Mesenchymal stem cell (in vitro differentiated cells and primary cell): Measurements from ENCODE around the gene RNH1.
A peak's percentile ranks its signal among the peaks of the same experiment; 100 is the strongest.

Experiments used
- DNase-seq: peaks from one replicate; pipeline ENCODE4 v3.0.0-alpha.2; 2013
- H2AFZ ChIP-seq: one replicate; pipeline ENCODE4 v1.6.1; 2013; ENCODE audit warnings: low read depth, mild to moderate bottlenecking, control low read depth, inconsistent platforms, low read length, moderate library complexity
- H2AK5ac ChIP-seq: 2 replicates; pipeline ENCODE4 v1.6.1; 2013; ENCODE audit warnings: low read length, moderate library complexity, mild to moderate bottlenecking, inconsistent platforms; ENCODE audit not compliant: severe bottlenecking
- H2BK120ac ChIP-seq: one replicate; pipeline ENCODE4 v1.6.1; 2013; ENCODE audit warnings: low read depth, mild to moderate bottlenecking, inconsistent platforms, low read length, moderate library complexity
- H2BK12ac ChIP-seq, 2 experiments: one replicate each; pipeline ENCODE4 v1.6.1; 2013; ENCODE audit warnings: inconsistent platforms in 2 of 2, low read length in 2 of 2, mild to moderate bottlenecking in 2 of 2, moderate library complexity in 2 of 2, control low read depth in 1 of 2
- H2BK15ac ChIP-seq: one replicate; pipeline ENCODE4 v1.6.1; 2013; ENCODE audit warnings: mild to moderate bottlenecking, low read depth, inconsistent platforms; ENCODE audit not compliant: poor library complexity, severe bottlenecking
- H2BK5ac ChIP-seq: 2 replicates; pipeline ENCODE4 v1.6.1; 2013; ENCODE audit warnings: low read depth, mild to moderate bottlenecking, low read length, control low read depth, inconsistent platforms; ENCODE audit not compliant: poor library complexity, severe bottlenecking
- H3K14ac ChIP-seq, 2 experiments: one replicate each; pipeline ENCODE4 v1.6.1; 2013; ENCODE audit warnings: inconsistent platforms in 2 of 2, low read length in 2 of 2, control low read depth in 1 of 2, mild to moderate bottlenecking in 1 of 2, moderate library complexity in 1 of 2
- H3K18ac ChIP-seq, 2 experiments: one replicate each; pipeline ENCODE4 v1.6.1; 2013; ENCODE audit warnings: inconsistent platforms in 2 of 2, low read length in 2 of 2, control low read depth in 1 of 2, low read depth in 1 of 2, mild to moderate bottlenecking in 1 of 2
- H3K23ac ChIP-seq, 2 experiments: one replicate each; pipeline ENCODE4 v1.6.1; 2013; ENCODE audit warnings: inconsistent platforms in 2 of 2, low read length in 2 of 2, mild to moderate bottlenecking in 2 of 2, moderate library complexity in 2 of 2, control low read depth in 1 of 2
- H3K27ac ChIP-seq: 2 replicates; pipeline ENCODE4 v1.5.1; 2013; ENCODE audit warnings: mild to moderate bottlenecking, moderate library complexity, low read length, control low read depth, inconsistent platforms; ENCODE audit not compliant: poor library complexity, severe bottlenecking
- H3K27me3 ChIP-seq, 2 experiments: 2 replicates each; pipeline versions ENCODE4 v1.6.1 to v1.7.0; 2013; ENCODE audit warnings: low read length in 2 of 2, mild to moderate bottlenecking in 2 of 2, moderate library complexity in 2 of 2, control low read depth in 1 of 2, inconsistent platforms in 1 of 2; ENCODE audit not compliant: control insufficient read depth in 1 of 2, insufficient read depth in 1 of 2
- H3K36me3 ChIP-seq, 2 experiments: 2 replicates each; pipeline versions ENCODE4 v1.6.1 to v1.7.0; 2013; ENCODE audit warnings: low read length in 2 of 2, control low read depth in 1 of 2, inconsistent platforms in 1 of 2, low read depth in 1 of 2, mild to moderate bottlenecking in 1 of 2; ENCODE audit not compliant: insufficient read depth in 2 of 2, control insufficient read depth in 1 of 2
- H3K4ac ChIP-seq, 2 experiments: one replicate each; pipeline ENCODE4 v1.6.1; 2013; ENCODE audit warnings: inconsistent platforms in 2 of 2, low read length in 2 of 2, mild to moderate bottlenecking in 2 of 2, moderate library complexity in 2 of 2, control low read depth in 1 of 2, low read depth in 1 of 2
- H3K4me1 ChIP-seq: 2 replicates; pipeline ENCODE4 v1.6.1; 2013; ENCODE audit warnings: low read depth, low read length, control low read depth; ENCODE audit not compliant: control insufficient read depth, insufficient read depth
- H3K4me2 ChIP-seq: 2 replicates; pipeline ENCODE4 v1.6.1; 2013; ENCODE audit warnings: low read length, mild to moderate bottlenecking, inconsistent platforms; ENCODE audit not compliant: poor library complexity, severe bottlenecking
- H3K4me3 ChIP-seq, 2 experiments: 2 replicates each; pipeline versions ENCODE4 v1.5.1 to v1.7.0; 2013; ENCODE audit warnings: low read length in 2 of 2, mild to moderate bottlenecking in 2 of 2, control low read depth in 1 of 2, low read depth in 1 of 2; ENCODE audit not compliant: insufficient read depth in 1 of 2
- H3K79me1 ChIP-seq: replicated peaks from 2 replicates; pipeline ENCODE4 v1.6.1; 2013; ENCODE audit warnings: mild to moderate bottlenecking, control low read depth, low read length, inconsistent platforms; ENCODE audit not compliant: poor library complexity, severe bottlenecking
- H3K9ac ChIP-seq: 2 replicates; pipeline ENCODE4 v1.7.0; 2013; ENCODE audit warnings: mild to moderate bottlenecking, low read length, moderate library complexity
- H3K9me3 ChIP-seq: 2 replicates; pipeline ENCODE4 v1.7.0; 2013; ENCODE audit warnings: mild to moderate bottlenecking, low read length; ENCODE audit not compliant: control insufficient read depth
- H4K8ac ChIP-seq: one replicate; pipeline ENCODE4 v1.6.1; 2013; ENCODE audit warnings: inconsistent platforms, mild to moderate bottlenecking, low read length, moderate library complexity
- H4K91ac ChIP-seq: one replicate; pipeline ENCODE4 v1.6.1; 2013; ENCODE audit warnings: mild to moderate bottlenecking, low read length, inconsistent platforms
- WGBS: methylation state at CpG from one replicate; pipeline ENCODE4 v1.1.7; 2013; ENCODE audit warnings: mixed read lengths; 5-methylcytosine and 5-hydroxymethylcytosine counted together

RNH1 gene

GRCh38 chr11:488062-488461, 19.0 kb downstream of the RNH1 start:
- H3K27ac ChIP-seq: no peak overlapping the region
- no peak overlapping the region for H3K4me2 ChIP-seq
- no peak overlapping the region for H2BK5ac ChIP-seq
- H3K9me3 ChIP-seq: no peaks in the 10 kb centered on the region
- no peak overlapping the region for H3K18ac ChIP-seq
- H3K4ac ChIP-seq: no peak overlapping the region
- no peak overlapping the region for H2AFZ ChIP-seq
- H2BK12ac ChIP-seq: no peak overlapping the region
- H3K14ac ChIP-seq: no peak overlapping the region
- no peaks in the 10 kb centered on the region for H3K27me3 ChIP-seq
- no peak for DNase-seq
- H3K4me1 ChIP-seq: peaks cover 18% of the 10 kb centered on the region
- H2BK15ac ChIP-seq: no peak overlapping the region
- H2BK120ac ChIP-seq: no peak overlapping the region
- H4K8ac ChIP-seq: no peak overlapping the region
- peaks cover 19 to 71% of the 10 kb centered on the region in 2 experiments for H3K36me3 ChIP-seq
- H3K79me1 ChIP-seq: peaks cover 29% of the 10 kb centered on the region
- H2AK5ac ChIP-seq: no peak overlapping the region
- no peak overlapping the region for H4K91ac ChIP-seq
- WGBS: 97% methylated on average over 25 of the region's 25 CpGs
- no peak overlapping the region for H3K4me3 ChIP-seq
- H3K9ac ChIP-seq: no peak overlapping the region
- H3K23ac ChIP-seq: no peak overlapping the region

- H2BK12ac ChIP-seq: no peak overlapping the region
- no peak overlapping the region for H2BK15ac ChIP-seq
- peaks cover 15 to 67% of the 10 kb centered on the region in 2 experiments for H3K36me3 ChIP-seq
- no peak overlapping the region for H2BK5ac ChIP-seq
- no peak overlapping the region for H3K9ac ChIP-seq
- WGBS: 97% methylated on average over 22 of the region's 22 CpGs
- H4K91ac ChIP-seq: no peak overlapping the region
- H3K18ac ChIP-seq: no peak overlapping the region
- no peak overlapping the region for H3K23ac ChIP-seq
- H3K14ac ChIP-seq: no peak overlapping the region
- no peaks in the 10 kb centered on the region for H3K27me3 ChIP-seq
- no peak overlapping the region for H3K4me3 ChIP-seq
- H3K4ac ChIP-seq: no peak overlapping the region
- H3K4me1 ChIP-seq: peaks cover 13% of the 10 kb centered on the region
- H2BK120ac ChIP-seq: no peak overlapping the region
- no peak overlapping the region for H4K8ac ChIP-seq
- peaks cover 29% of the 10 kb centered on the region for H3K79me1 ChIP-seq
- no peak overlapping the region for H3K4me2 ChIP-seq
- no peaks in the 10 kb centered on the region for H3K9me3 ChIP-seq
- H2AK5ac ChIP-seq: no peak overlapping the region
- DNase-seq: no peak
- H3K27ac ChIP-seq: no peak overlapping the region
- no peak overlapping the region for H2AFZ ChIP-seq
Measured at GRCh38 chr11:487571-488021, 19.4 kb downstream of the RNH1 start.

GRCh38 chr11:486189-486588, 20.9 kb downstream of the RNH1 start:
- H3K14ac ChIP-seq: no peak overlapping the region
- H2BK15ac ChIP-seq: no peak overlapping the region
- no peaks in the 10 kb centered on the region for H3K9me3 ChIP-seq
- H3K23ac ChIP-seq: no peak overlapping the region
- H3K79me1 ChIP-seq: peaks cover 29% of the 10 kb centered on the region
- no peaks in the 10 kb centered on the region for H3K27me3 ChIP-seq
- H3K27ac ChIP-seq: no peak overlapping the region
- no peak overlapping the region for H2BK12ac ChIP-seq
- no peak overlapping the region for H3K4ac ChIP-seq
- no peak overlapping the region for H3K18ac ChIP-seq
- no peak overlapping the region for H2AK5ac ChIP-seq
- no peak overlapping the region for H4K8ac ChIP-seq
- no peak overlapping the region for H2BK5ac ChIP-seq
- no peak overlapping the region for H3K4me2 ChIP-seq
- H2AFZ ChIP-seq: no peak overlapping the region
- WGBS: 98% methylated on average over 23 of the region's 23 CpGs
- H3K4me1 ChIP-seq: peaks cover 11% of the 10 kb centered on the region
- H3K36me3 ChIP-seq: peaks cover 15 to 63% of the 10 kb centered on the region in 2 experiments
- no peak overlapping the region for H3K4me3 ChIP-seq
- no peak for DNase-seq
- H4K91ac ChIP-seq: no peak overlapping the region
- no peak overlapping the region for H3K9ac ChIP-seq
- no peak overlapping the region for H2BK120ac ChIP-seq

GRCh38 chr11:484616-485015, 22.4 kb downstream of the RNH1 start:
- Histone ChIP-seq H3K9ac (no peak overlapping the region), H3K4me1 (peaks cover 11% of the 10 kb centered on the region), H3K14ac (no peak overlapping the region), H3K36me3 (peaks cover 4 to 47% of the 10 kb centered on the region in 2 experiments), H4K91ac (peak overlapping the region; percentile 73), H2BK15ac (no peak overlapping the region), H3K9me3 (no peaks in the 10 kb centered on the region), H3K27me3 (no peaks in the 10 kb centered on the region), H2AFZ (no peak overlapping the region), H2BK12ac (no peak overlapping the region), H2AK5ac (no peak overlapping the region), H3K27ac (no peak overlapping the region), H3K23ac (no peak overlapping the region), H3K4ac (no peak overlapping the region), H3K79me1 (peaks cover 28% of the 10 kb centered on the region), H3K4me2 (no peak overlapping the region), H3K4me3 (peak overlapping the region in 1 of 2 experiments; percentile 3), H3K18ac (no peak overlapping the region), H2BK5ac (no peak overlapping the region), H2BK120ac (no peak overlapping the region), H4K8ac (no peak overlapping the region)
- WGBS: 98% methylated on average over 38 of the region's 38 CpGs
- DNase-seq: no peak
